Cardiac septum (tissue), 1 donor: ENCODE results near the gene DGKQ. TPM values are rescaled to one million over a fixed set of nuclear protein-coding genes. Genes with fewer than 3 reads are reported as not detected.

Experiments
- DNase-seq: peaks from one replicate; pipeline ENCODE4 v3.0.0-alpha.2; 2020; ENCODE audit warnings: low spot score
- intact Hi-C: fragments of 100-400 bp; cut with DNase I; formaldehyde crosslinking; loops from one replicate; pipeline ENCODE4 v1.14.0; 2022
- total RNA-seq: library from RNA; stranded (reverse); fragmentation: NEBNext Ultra II Directional; extraction: Animal tissue kit (Norgen Biotek cat#: 25700); gene quantifications from one replicate; pipeline ENCODE4 v1.2.1, GENCODE V29; 2021
- donor health status: DM: no; HTN: no; CAD: no.

DGKQ gene
- total RNA-seq, 1 donor from 2014 or later = 5.2 TPM

- intact Hi-C loops = no loop called here
- no peak for DNase-seq
Measured at GRCh38 chr4:956531-957230, 16.7 kb downstream of the DGKQ start.

- peak; percentile 68 for DNase-seq
- intact Hi-C loops = no loop called here
Measured at GRCh38 chr4:955931-956381, 17.4 kb downstream of the DGKQ start.

- intact Hi-C loops = no loop called here
- no peak for DNase-seq
Measured at GRCh38 chr4:955161-955921, 18.0 kb downstream of the DGKQ start.

GRCh38 chr4:954211-955020 is 19.0 kb downstream of the DGKQ start:
- no peak for DNase-seq
- intact Hi-C loops = no loop called here

GRCh38 chr4:953574-953915 is 19.8 kb downstream of the DGKQ start:
- DNase-seq = peak; percentile 47
- intact Hi-C loops = no loop called here

GRCh38 chr4:952881-953573 is 20.3 kb downstream of the DGKQ start:
- intact Hi-C loops = no loop called here
- DNase-seq = peak; percentile 57

GRCh38 chr4:951594-952468 is 21.5 kb downstream of the DGKQ start:
- peak; percentile 65 for DNase-seq
- intact Hi-C loops = no loop called here

- DNase-seq = no peak
Measured at GRCh38 chr4:951186-951585, 22.2 kb downstream of the DGKQ start.

GRCh38 chr4:950136-951020 is 23.0 kb downstream of the DGKQ start:
- DNase-seq = no peak
- intact Hi-C loops = no loop called here

More at GRCh38 chr4:951186-951585, 22.2 kb downstream of the DGKQ start:
- intact Hi-C loops = no loop called here

- intact Hi-C loops = no loop called here
- DNase-seq = peak; percentile 50
Measured at GRCh38 chr4:949656-950055, 23.7 kb downstream of the DGKQ start.

GRCh38 chr4:948936-949300 is 24.5 kb downstream of the DGKQ start:
- peak; percentile 63 for DNase-seq

GRCh38 chr4:948101-948935 is 25.1 kb downstream of the DGKQ start:
- peak; percentile 68 for DNase-seq
- intact Hi-C loops = no loop called here

More at GRCh38 chr4:948936-949300, 24.5 kb downstream of the DGKQ start:
- intact Hi-C loops = no loop called here

GRCh38 chr4:947491-947971 is 25.8 kb downstream of the DGKQ start:
- intact Hi-C loops = no loop called here
- peak; percentile 67 for DNase-seq

- no peak for DNase-seq
- intact Hi-C loops = no loop called here
Measured at GRCh38 chr4:946517-947471, 26.6 kb downstream of the DGKQ start.

- intact Hi-C loops = no loop called here
- DNase-seq = no peak
Measured at GRCh38 chr4:946103-946450, 27.3 kb downstream of the DGKQ start.
